ENCODE measurements around the gene CLK4. TPM values are rescaled to one million over a fixed set of nuclear protein-coding genes. Genes with fewer than 3 reads are reported as not detected.

The CLK4 gene
- total and polyA plus RNA-seq, 12 donors = 7.3 to 57.0 (median 29.0) TPM

GRCh38 chr5:178564811-178565550 lies 61.9 kb downstream of the CLK4 start:
- no peaks in the 10 kb centered on the region for H3K36me3 ChIP-seq (replicated peaks in 1 of 2)
- intact Hi-C loops (cut with DNase I) = no loop called here

GRCh38 chr5:178564397-178564796 lies 62.5 kb downstream of the CLK4 start:
- H3K36me3 ChIP-seq (replicated peaks in 1 of 2) = no peaks in the 10 kb centered on the region
- no peak for DNase-seq
- no peaks in the 10 kb centered on the region for H3K4me1 ChIP-seq (replicated peaks in 1 of 2)
- 34 to 45% (median 41%) methylated on average over 4 of the region's 4 CpGs for WGBS, 4 donors
- no peak overlapping the region for H3K27ac ChIP-seq
- intact Hi-C loops (cut with DNase I) = no loop called here
- H3K27me3 ChIP-seq = no peaks in the 10 kb centered on the region
- H3K4me3 ChIP-seq = no peak overlapping the region
- H3K9me3 ChIP-seq (replicated peaks in 1 of 3) = no peaks in the 10 kb centered on the region
- TF ChIP-seq CTCF (IDR thresholded peaks at IDR 0.05) (no peak), POLR2A (IDR thresholded peaks at IDR 0.05) (no peak)

More at GRCh38 chr5:178564811-178565550, 61.9 kb downstream of the CLK4 start:
- WGBS, 4 donors = 58 to 65% (median 59%) methylated on average over 12 of the region's 12 CpGs
- TF ChIP-seq CTCF (IDR thresholded peaks at IDR 0.05) (no peak), POLR2A (IDR thresholded peaks at IDR 0.05) (no peak)
- H3K4me1 ChIP-seq (replicated peaks in 1 of 2) = no peaks in the 10 kb centered on the region
- H3K27ac ChIP-seq = no peak overlapping the region
- no peak overlapping the region for H3K4me3 ChIP-seq
- no peaks in the 10 kb centered on the region for H3K9me3 ChIP-seq (replicated peaks in 1 of 3)
- no peak for DNase-seq
- H3K27me3 ChIP-seq = no peaks in the 10 kb centered on the region

GRCh38 chr5:178563621-178564020 lies 63.2 kb downstream of the CLK4 start:
- TF ChIP-seq POLR2A (IDR thresholded peaks at IDR 0.05) = no peak
- no peak for TF ChIP-seq CTCF (IDR thresholded peaks at IDR 0.05)
- intact Hi-C loops (cut with DNase I) = no loop called here
- Histone ChIP-seq H3K27me3 (no peaks in the 10 kb centered on the region), H3K4me1 (replicated peaks in 1 of 2) (no peaks in the 10 kb centered on the region), H3K4me3 (no peak overlapping the region), H3K27ac (no peak overlapping the region), H3K36me3 (replicated peaks in 1 of 2) (no peaks in the 10 kb centered on the region), H3K9me3 (replicated peaks in 1 of 3) (no peaks in the 10 kb centered on the region)
- DNase-seq = no peak
- 82 to 86% (median 84%) methylated on average over 8 of the region's 8 CpGs for WGBS, 4 donors

- TF ChIP-seq POLR2A (IDR thresholded peaks at IDR 0.05) (no peak), CTCF (IDR thresholded peaks at IDR 0.05) (no peak)
- H3K4me1 ChIP-seq (replicated peaks in 1 of 2) = no peaks in the 10 kb centered on the region
- intact Hi-C loops (cut with DNase I) = no loop called here
- H3K27me3 ChIP-seq = no peaks in the 10 kb centered on the region
- H3K9me3 ChIP-seq (replicated peaks in 1 of 3) = no peaks in the 10 kb centered on the region
- no peak overlapping the region for H3K4me3 ChIP-seq
- no peak overlapping the region for H3K27ac ChIP-seq
- DNase-seq = no peak
- 75 to 83% (median 79%) methylated on average over 23 of the region's 23 CpGs for WGBS, 4 donors
- no peaks in the 10 kb centered on the region for H3K36me3 ChIP-seq (replicated peaks in 1 of 2)
Observed at GRCh38 chr5:178561746-178562264, 65.0 kb downstream of the CLK4 start.
